RPMI8226 (cell line): ENCODE results near the gene CCL23.

Source experiments
- DNase-seq: peaks from one replicate; pipeline ENCODE4 v3.0.0-alpha.2; 2015

Gene CCL23

GRCh38 chr17:35968520-35969054 lies 49.2 kb downstream of the CCL23 start:
- no peak for DNase-seq

GRCh38 chr17:35965272-35965671 lies 52.5 kb downstream of the CCL23 start:
- DNase-seq: no peak

- no peak for DNase-seq
Measured at GRCh38 chr17:35963663-35964062, 54.1 kb downstream of the CCL23 start.
